GM12872 (cell line): ENCODE measurements around the gene SERPINA1.

Experiments
- CTCF ChIP-seq: IDR thresholded peaks from 3 replicates; pipeline ENCODE4 v1.5.1; 2011; ENCODE audit warnings: low read depth, mild to moderate bottlenecking, low read length, moderate library complexity; ENCODE audit not compliant: insufficient read depth

The SERPINA1 gene

GRCh38 chr14:94354638-94355185, 33.7 kb downstream of the SERPINA1 start:
- no peak for TF ChIP-seq CTCF

GRCh38 chr14:94349276-94349675, 39.1 kb downstream of the SERPINA1 start:
- no peak for TF ChIP-seq CTCF

- no peak for TF ChIP-seq CTCF
These were observed 39.6 kb downstream of the SERPINA1 start for GRCh38 chr14:94348836-94349235.

- TF ChIP-seq CTCF, result no peak
These were observed 41.6 kb downstream of the SERPINA1 start for GRCh38 chr14:94346841-94347240.

- TF ChIP-seq CTCF, result no peak
These were observed 42.9 kb downstream of the SERPINA1 start for GRCh38 chr14:94345344-94346064.

GRCh38 chr14:94344389-94344788, 44.0 kb downstream of the SERPINA1 start:
- TF ChIP-seq CTCF, result no peak

GRCh38 chr14:94343238-94344005, 45.0 kb downstream of the SERPINA1 start:
- no peak for TF ChIP-seq CTCF
